Measurements from ENCODE around the gene TMEM272. TPM values are rescaled to one million over a fixed set of nuclear protein-coding genes. Genes with fewer than 3 reads are reported as not detected.

TMEM272 gene
- total and polyA plus RNA-seq, 2 donors (not counting 1 experiment from before 2014, with no cell fraction given) = not detected

DNA sequence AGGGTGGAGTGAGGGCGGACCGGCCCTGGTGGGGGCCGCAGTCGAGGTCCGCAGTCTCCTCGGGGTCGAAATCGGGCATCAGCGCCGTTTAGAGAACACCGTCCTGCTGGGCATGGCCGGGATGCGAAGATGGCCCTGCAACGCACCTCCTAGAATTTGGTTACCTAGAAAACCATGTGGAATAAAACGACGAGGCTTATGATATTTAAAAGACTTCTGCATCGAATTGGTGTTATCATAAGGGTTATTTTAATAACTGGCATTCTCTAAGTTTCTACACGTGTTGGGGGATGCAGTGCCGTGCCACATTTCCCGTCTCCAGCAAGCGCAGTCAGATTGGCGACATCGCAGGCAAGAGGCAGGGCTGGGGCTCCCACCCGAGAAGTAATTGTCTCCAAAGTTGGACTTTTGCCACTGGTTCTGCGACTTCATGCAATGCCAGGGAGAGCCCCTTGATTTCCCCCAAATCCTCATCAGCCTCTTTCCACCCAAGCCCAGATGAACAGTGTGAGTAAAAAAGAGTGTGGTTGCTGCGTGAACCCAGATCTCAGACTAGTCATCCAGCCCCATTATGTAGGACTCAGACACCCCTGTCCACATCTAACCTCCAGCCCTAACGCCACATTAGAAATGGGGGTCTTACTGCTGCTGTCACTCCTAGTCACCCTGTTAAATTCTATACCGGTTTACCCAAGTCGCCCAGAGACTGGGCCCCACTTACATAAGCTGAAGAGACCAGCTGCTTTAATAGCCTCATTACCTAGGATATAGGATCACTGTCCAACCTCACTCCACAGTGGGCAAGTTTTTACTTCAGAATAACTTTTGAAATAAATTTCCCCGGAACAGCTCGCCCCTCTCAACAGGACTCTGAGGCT, 40.4 kb downstream of the TMEM272 start:
- Histone ChIP-seq H4K20me1 (ENCODE audit: control insufficient read depth, insufficient read depth, low read length, poor library complexity, severe bottlenecking) (no peaks in the 10 kb centered on the region), H3K4me3 (ENCODE audit: control extremely low read depth in 1 of 5, extremely low read depth in 1 of 5, insufficient read depth in 1 of 5, low read depth in 2 of 5, low read length in 4 of 5) (peak overlapping the region; percentile 43 to 94 (median 72)), H3K9ac (ENCODE audit: low read length) (peak overlapping the region; percentile 96), H3K36me3 (replicated peaks in 1 of 2; ENCODE audit: control extremely low read depth in 1 of 2, control insufficient read depth in 1 of 2, extremely low read depth in 1 of 2, insufficient read depth in 2 of 2, low read length in 1 of 2) (no peaks in the 10 kb centered on the region), H3K27me3 (replicated peaks in 1 of 4; ENCODE audit: control extremely low read depth in 1 of 4, control insufficient read depth in 3 of 4, insufficient read depth in 4 of 4, low read length in 3 of 4) (no peaks in the 10 kb centered on the region), H3K9me3 (ENCODE audit: control extremely low read depth in 1 of 3, control insufficient read depth in 2 of 3, insufficient read depth in 1 of 3, low read length in 2 of 3) (no peaks in the 10 kb centered on the region), H3K4me2 (replicated peaks; ENCODE audit: low read depth, low read length, poor library complexity, severe bottlenecking) (peak overlapping the region; percentile 88), H2AFZ (ENCODE audit: insufficient read depth, low read depth, low read length, poor library complexity, severe bottlenecking) (peak overlapping the region; percentile 64), H3K4me1 (ENCODE audit: control insufficient read depth in 2 of 2, insufficient read depth in 2 of 2, low read length in 2 of 2) (peaks cover 19 to 27% of the 10 kb centered on the region in 2 donors), H3K27ac (ENCODE audit: low read length in 2 of 2) (peak overlapping the region; percentile 98), H3K79me2 (ENCODE audit: control insufficient read depth, insufficient read depth, low read length) (peaks cover 7% of the 10 kb centered on the region)
- CTCF ChIA-PET = interaction anchor here (0.7 to 2.1 kb wide), 2 partner anchors 10 to 351 kb away, joined by 3 to 17 read pairs; no protein-coding TSS in a partner anchor
- intact Hi-C loops (cut with micrococcal nuclease) = loop anchor here (1.0 to 10.0 kb wide), 3 partner anchors 208 to 650 kb away; partner anchors contain the start of genes ALG11, CKAP2 and FAM124A
- peaks cover 38% of the 10 kb centered on the region for H3K4me1 Mint-ChIP-seq
- no peak for ATAC-seq (ENCODE audit: low read depth)
- peak overlapping the region; percentile 92 for H3K4me3 Mint-ChIP-seq
- POLR2A ChIA-PET = interaction anchor here (1.8 kb wide), 1 partner anchor 351 kb away, joined by 6 read pairs; no protein-coding TSS in a partner anchor
- H3K27ac Mint-ChIP-seq = peak overlapping the region; percentile 95
- TF ChIP-seq, protein P1, sequence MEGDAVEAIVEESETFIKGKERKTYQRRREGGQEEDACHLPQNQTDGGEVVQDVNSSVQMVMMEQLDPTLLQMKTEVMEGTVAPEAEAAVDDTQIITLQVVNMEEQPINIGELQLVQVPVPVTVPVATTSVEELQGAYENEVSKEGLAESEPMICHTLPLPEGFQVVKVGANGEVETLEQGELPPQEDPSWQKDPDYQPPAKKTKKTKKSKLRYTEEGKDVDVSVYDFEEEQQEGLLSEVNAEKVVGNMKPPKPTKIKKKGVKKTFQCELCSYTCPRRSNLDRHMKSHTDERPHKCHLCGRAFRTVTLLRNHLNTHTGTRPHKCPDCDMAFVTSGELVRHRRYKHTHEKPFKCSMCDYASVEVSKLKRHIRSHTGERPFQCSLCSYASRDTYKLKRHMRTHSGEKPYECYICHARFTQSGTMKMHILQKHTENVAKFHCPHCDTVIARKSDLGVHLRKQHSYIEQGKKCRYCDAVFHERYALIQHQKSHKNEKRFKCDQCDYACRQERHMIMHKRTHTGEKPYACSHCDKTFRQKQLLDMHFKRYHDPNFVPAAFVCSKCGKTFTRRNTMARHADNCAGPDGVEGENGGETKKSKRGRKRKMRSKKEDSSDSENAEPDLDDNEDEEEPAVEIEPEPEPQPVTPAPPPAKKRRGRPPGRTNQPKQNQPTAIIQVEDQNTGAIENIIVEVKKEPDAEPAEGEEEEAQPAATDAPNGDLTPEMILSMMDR (IDR thresholded peaks at IDR 0.05) = no peak
- TF ChIP-seq EZH2 (IDR thresholded peaks at IDR 0.05; ENCODE audit: borderline replicate concordance, insufficient read depth, low read depth, low read length, poor library complexity, severe bottlenecking) = no peak
- no peaks in the 10 kb centered on the region for H3K9me3 Mint-ChIP-seq (ENCODE audit: insufficient read depth)
- H3K27me3 Mint-ChIP-seq = no peaks in the 10 kb centered on the region
- WGBS (ENCODE audit: insufficient coverage) = 14% methylated on average over 25 of the region's 31 CpGs
- no peak for DNase-seq
